Activated CD4-positive, alpha-beta T cell treated with anti-CD3 and anti-CD28 coated beads, Interleukin-10, Interleukin-2, amounts not matched to agents 100 ng/mL and 50 ng/mL, durations not matched to agents 16 hours and 8 hours (primary cell): ENCODE results near the gene JMJD4.

Experiments
- DNase-seq: peaks from one replicate; pipeline ENCODE4 v3.0.0-alpha.2; 2020

JMJD4 gene

GRCh38 chr1:227768125-227768439 is 33.0 kb upstream of the JMJD4 start:
- no peak for DNase-seq

- no peak for DNase-seq
Observed at GRCh38 chr1:227767401-227768124, 32.5 kb upstream of the JMJD4 start.

- no peak for DNase-seq
Observed at GRCh38 chr1:227766653-227767277, 31.7 kb upstream of the JMJD4 start.

GRCh38 chr1:227766015-227766634 is 31.0 kb upstream of the JMJD4 start:
- DNase-seq: peak; percentile 92

GRCh38 chr1:227765261-227766014 is 30.3 kb upstream of the JMJD4 start:
- DNase-seq: no peak

GRCh38 chr1:227764019-227764391 is 28.9 kb upstream of the JMJD4 start:
- no peak for DNase-seq

GRCh38 chr1:227763246-227764018 is 28.3 kb upstream of the JMJD4 start:
- DNase-seq: no peak

- peak; percentile 92 for DNase-seq
Observed at GRCh38 chr1:227762231-227762911, 27.3 kb upstream of the JMJD4 start.

GRCh38 chr1:227761621-227762230 is 26.6 kb upstream of the JMJD4 start:
- no peak for DNase-seq

- no peak for DNase-seq
Observed at GRCh38 chr1:227760377-227760776, 25.3 kb upstream of the JMJD4 start.

GRCh38 chr1:227759341-227760300 is 24.5 kb upstream of the JMJD4 start:
- DNase-seq: peak; percentile 78

GRCh38 chr1:227758366-227758765 is 23.3 kb upstream of the JMJD4 start:
- DNase-seq: peak; percentile 82

GRCh38 chr1:227757781-227758180 is 22.7 kb upstream of the JMJD4 start:
- no peak for DNase-seq

GRCh38 chr1:227756172-227756959 is 21.3 kb upstream of the JMJD4 start:
- no peak for DNase-seq

- no peak for DNase-seq
Observed at GRCh38 chr1:227754958-227755357, 19.9 kb upstream of the JMJD4 start.

- DNase-seq: no peak
Observed at GRCh38 chr1:227753999-227754711, 19.1 kb upstream of the JMJD4 start.

- DNase-seq: no peak
Observed at GRCh38 chr1:227749916-227750710, 15.0 kb upstream of the JMJD4 start.

GRCh38 chr1:227749225-227749624 is 14.1 kb upstream of the JMJD4 start:
- no peak for DNase-seq
